Measurements from ENCODE around the gene PRKACG.
"Not testable (repeated sequence)": the region's sequence is repeated elsewhere in the genome, so short reads cannot be mapped to it uniquely, and the experiment has no call there.

GRCh38 chr9:69050936-69051335 is 37.0 kb upstream of the PRKACG start:
- not testable (repeated sequence) for TF ChIP-seq CTCF, POLR2A, EP300 (IDR thresholded peaks at IDR 0.05)

Data from tibial nerve (tissue), 4 donors.